Measurements from ENCODE around the gene HNRNPUL2. TPM values are rescaled to one million over a fixed set of nuclear protein-coding genes. Genes with fewer than 3 reads are reported as not detected.
A peak's percentile ranks its signal among the peaks of the same experiment; 100 is the strongest.
"Not testable (repeated sequence)": the region's sequence is repeated elsewhere in the genome, so short reads cannot be mapped to it uniquely, and the experiment has no call there.

The HNRNPUL2 gene
- total RNA-seq, 2 experiments from 2014 or later, result 54.4 to 56.3 TPM

DNA sequence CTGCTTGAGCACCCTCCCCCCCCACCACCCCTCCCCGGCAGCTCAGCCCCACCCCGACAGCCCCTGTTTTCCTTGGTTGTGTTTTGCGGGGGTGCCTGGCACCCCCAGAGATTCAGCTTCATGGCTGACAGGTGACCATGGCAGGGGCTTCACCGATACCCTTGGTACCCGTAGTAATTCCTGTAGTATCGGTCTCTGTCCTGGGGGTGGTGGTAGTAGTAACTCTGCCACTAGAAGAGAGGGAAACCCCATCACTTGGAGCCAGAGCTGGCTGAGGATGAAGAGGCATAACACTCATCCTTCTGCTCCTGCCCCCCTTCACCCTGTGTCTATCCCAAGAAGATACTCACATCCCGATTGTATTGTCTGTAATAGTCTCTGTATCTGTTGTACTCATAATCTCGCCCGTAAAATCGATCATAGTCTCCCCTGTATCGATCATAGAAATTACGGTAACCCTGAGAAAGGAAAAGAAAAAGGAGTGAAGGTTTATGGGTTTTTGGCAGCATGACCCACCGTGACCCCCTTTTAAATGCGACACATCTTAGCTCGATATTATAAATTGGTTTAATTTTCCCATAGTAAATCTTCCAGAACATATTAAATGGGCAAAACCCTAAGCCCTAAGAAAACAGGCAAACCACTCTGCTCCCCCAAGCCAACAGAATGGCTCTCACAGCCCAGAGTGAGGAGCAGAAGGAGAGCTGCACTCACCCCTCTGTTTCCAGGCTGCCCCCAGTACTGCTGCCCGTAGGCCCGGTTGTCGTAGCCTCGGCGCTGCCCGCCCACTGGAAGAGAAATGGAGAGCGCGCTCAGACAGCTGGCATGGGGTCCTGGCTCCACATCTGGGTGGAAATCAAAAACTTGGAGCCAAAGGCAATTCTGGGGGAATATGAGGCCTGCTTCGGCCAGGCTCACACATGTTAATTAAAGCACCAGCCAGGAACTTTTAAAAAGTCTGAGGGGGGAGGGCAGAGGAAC, 11.8 kb downstream of the HNRNPUL2 start:
- Mint-ChIP-seq H3K36me3 (peaks cover 53% of the 10 kb centered on the region), H3K9me3 (no peaks in the 10 kb centered on the region), H3K4me3 (no peak overlapping the region)

DNA sequence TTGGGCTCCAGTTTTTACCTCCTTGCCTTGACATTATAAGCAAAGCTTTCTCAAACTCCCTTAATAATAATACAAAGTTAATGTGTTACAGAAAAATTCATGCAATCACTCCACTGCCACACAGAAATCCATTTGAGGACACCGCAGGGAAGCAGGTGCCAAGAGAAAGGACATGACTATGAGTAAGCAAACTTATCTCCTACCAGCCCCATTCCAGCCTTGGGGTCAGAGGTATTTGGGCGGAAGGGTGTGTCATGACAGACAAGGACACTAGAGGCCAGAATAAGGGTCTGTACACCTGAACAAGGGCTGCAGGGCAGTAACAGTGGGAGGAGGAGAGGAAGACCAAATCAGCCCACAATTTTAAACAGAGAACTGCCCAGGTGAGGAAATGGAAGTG, 13.9 kb downstream of the HNRNPUL2 start:
- no peak overlapping the region for H3K4me3 Mint-ChIP-seq
- peak overlapping the region; percentile 89 for H3K27ac Mint-ChIP-seq
- H3K9me3 Mint-ChIP-seq, result no peaks in the 10 kb centered on the region
- H3K36me3 Mint-ChIP-seq, result peaks cover 54% of the 10 kb centered on the region
- DNase-seq, result no peak
- no peaks in the 10 kb centered on the region for H3K27me3 Mint-ChIP-seq
- H3K4me1 Mint-ChIP-seq, result peaks cover 56% of the 10 kb centered on the region

More for the DNA sequence above, 11.8 kb downstream of the HNRNPUL2 start:
- no peak for DNase-seq
- H3K27ac Mint-ChIP-seq, result peak overlapping the region; percentile 34
- H3K27me3 Mint-ChIP-seq, result no peaks in the 10 kb centered on the region
- peaks cover 49% of the 10 kb centered on the region for H3K4me1 Mint-ChIP-seq

DNA sequence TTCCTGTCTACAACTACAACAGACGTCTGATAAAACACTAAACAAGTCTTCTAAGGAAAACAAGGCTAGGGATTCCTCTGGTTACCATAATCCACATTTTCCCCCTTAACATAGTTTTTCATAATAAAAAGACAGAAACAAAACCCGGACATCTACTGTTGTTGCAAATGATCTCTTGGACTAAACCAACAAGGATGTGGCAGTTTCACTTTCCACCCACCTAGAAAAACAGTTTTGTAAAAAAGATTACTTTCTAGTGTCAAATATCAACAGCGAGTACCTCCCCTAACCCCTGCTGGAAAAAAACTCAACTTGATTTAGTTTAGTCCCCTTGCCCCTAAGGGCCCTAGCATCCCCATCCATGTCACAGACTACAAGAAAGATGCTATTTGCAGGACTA, 14.4 kb downstream of the HNRNPUL2 start:
- H3K4me3 Mint-ChIP-seq, result peak overlapping the region; percentile 5
- peak overlapping the region; percentile 89 for H3K27ac Mint-ChIP-seq
- H3K27me3 Mint-ChIP-seq, result no peaks in the 10 kb centered on the region
- H3K9me3 Mint-ChIP-seq, result no peaks in the 10 kb centered on the region
- DNase-seq, result no peak
- peaks cover 57% of the 10 kb centered on the region for H3K4me1 Mint-ChIP-seq
- H3K36me3 Mint-ChIP-seq, result peaks cover 49% of the 10 kb centered on the region

DNA sequence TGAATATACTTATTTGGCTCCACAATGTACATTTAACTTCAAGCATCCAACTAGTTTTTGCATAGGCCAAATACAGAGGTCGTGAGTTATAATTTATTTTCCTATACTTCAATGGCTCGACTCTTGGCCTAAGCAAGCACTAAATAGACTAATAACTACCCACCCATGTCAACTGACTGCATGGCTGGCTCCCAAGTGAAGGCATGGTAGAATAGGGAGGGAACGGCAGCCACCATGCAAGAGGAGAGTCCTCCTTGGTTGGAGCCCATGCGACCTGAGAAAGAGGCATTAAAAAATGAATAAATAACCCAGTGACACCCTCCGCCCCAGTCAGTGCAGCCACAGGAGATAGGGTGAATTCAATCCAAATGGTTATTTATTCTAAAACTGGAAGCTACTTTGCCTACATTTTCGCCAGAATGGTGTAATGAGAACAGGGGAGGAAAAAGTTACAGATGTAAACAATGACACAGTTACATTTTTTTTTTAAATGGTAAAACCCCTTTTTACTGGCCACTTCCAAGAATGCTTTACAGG, 14.9 kb downstream of the HNRNPUL2 start:
- Mint-ChIP-seq H3K36me3 (peaks cover 50% of the 10 kb centered on the region), H3K27me3 (no peaks in the 10 kb centered on the region), H3K27ac (peak overlapping the region; percentile 89), H3K4me3 (no peak overlapping the region), H3K9me3 (no peaks in the 10 kb centered on the region), H3K4me1 (peaks cover 62% of the 10 kb centered on the region)
- no peak for DNase-seq

DNA sequence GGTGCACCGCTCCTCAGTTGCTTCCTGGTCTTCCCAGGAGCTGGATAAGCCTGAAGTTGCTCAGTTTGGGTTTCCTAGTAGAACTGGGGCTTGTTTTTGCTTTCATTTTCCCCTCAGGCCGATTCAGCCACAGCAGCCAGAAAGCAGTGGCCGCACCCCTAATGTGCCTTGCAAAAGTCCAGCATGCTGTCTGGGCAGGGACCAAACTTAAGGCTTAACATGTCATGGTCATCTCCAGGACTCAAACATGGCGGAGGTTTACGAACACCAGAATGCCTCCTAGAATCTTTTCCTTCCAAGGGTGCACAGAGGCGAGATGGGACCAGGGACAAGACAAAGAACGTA, 17.3 kb downstream of the HNRNPUL2 start:
- H3K4me3 Mint-ChIP-seq, result peak overlapping the region; percentile 94
- no peaks in the 10 kb centered on the region for H3K9me3 Mint-ChIP-seq
- peak overlapping the region; percentile 98 for H3K27ac Mint-ChIP-seq
- DNase-seq, result peak; percentile 16
- peaks cover 66% of the 10 kb centered on the region for H3K4me1 Mint-ChIP-seq
- peaks cover 45% of the 10 kb centered on the region for H3K36me3 Mint-ChIP-seq
- no peaks in the 10 kb centered on the region for H3K27me3 Mint-ChIP-seq

DNA sequence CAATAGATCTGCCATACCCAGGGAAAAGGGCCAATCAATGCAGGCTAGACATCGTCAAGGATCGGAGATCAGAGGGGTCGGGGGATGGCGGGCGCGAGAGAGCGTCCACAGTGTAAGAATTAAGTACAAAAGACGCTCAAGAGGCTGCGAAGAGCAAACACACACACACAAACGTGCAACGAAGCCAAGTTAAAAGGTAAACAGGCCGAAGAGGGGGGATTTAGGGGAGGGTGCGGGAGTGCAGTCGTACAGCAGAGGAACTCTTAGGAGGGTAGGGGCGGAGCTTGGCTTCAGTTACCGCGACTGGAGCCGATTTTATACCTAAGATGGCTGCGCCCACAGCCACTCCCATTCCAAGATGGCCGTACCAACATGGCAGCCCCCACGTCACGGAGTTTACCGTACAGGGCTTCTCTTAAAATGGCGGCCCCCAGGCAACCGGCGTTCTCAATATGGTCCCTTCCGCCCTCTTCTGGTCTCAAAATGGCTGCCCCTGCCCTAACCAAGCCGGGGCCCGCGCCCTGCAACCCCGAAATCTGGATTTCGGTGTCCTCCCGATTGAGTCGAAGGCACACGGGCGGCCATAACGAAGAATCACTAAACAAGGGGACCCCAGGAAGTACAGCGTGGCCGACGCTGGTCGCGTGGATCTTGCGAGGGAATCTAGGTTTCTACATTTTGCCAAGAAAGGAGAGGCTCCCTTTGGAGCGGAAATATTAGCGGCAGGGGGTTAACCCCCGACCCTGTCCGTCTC, 17.8 kb downstream of the HNRNPUL2 start:
- H3K9me3 Mint-ChIP-seq, result no peaks in the 10 kb centered on the region
- H3K4me3 Mint-ChIP-seq, result peak overlapping the region; percentile 94
- DNase-seq, result peak; percentile 93
- H3K27me3 Mint-ChIP-seq, result no peaks in the 10 kb centered on the region
- H3K4me1 Mint-ChIP-seq, result peaks cover 62% of the 10 kb centered on the region
- H3K27ac Mint-ChIP-seq, result peak overlapping the region; percentile 98
- H3K36me3 Mint-ChIP-seq, result peaks cover 46% of the 10 kb centered on the region

DNA sequence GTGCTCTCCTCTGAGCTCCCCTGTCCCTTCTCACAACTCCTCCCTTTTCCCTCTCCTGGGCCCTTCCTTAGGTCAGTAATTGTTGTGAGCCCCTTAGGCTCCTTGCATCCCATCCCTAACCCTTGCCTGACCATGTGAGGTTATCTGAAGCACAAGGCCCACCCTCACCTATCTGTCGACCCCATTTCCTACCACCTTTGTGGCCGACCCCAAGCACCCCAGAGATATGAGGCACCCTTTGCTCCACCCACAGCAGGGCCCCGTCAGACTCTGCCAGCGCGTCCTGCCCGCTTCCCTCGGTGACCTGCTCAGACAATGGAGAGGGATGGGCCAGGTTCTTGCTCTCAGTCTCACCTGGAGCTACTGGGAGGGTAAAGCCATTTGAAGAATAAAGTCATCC, 18.5 kb downstream of the HNRNPUL2 start:
- Mint-ChIP-seq H3K9me3 (no peaks in the 10 kb centered on the region), H3K4me1 (peaks cover 57% of the 10 kb centered on the region), H3K36me3 (peaks cover 41% of the 10 kb centered on the region), H3K27me3 (no peaks in the 10 kb centered on the region), H3K4me3 (peak overlapping the region; percentile 94), H3K27ac (peak overlapping the region; percentile 98)
- peak; percentile 56 for DNase-seq

DNA sequence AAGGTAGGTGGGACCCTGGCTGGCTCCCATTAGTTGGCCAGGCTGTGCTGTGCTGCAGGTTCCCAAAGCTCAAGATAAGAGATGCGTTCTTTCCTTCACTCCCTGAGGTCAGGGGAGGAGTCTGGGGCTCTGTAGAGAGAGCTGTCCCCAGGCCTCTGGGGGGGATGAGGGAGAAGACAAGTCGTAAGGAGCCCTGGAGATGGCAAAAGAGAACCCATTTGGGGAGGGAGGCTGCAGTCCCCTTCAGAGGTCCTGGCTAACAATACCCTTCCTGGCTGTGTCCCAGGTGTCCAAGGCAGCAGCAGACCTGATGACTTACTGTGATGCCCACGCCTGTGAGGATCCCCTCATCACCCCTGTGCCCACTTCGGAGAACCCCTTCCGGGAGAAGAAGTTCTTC, 18.9 kb downstream of the HNRNPUL2 start:
- Mint-ChIP-seq H3K4me3 (peak overlapping the region; percentile 94), H3K36me3 (peaks cover 39% of the 10 kb centered on the region), H3K4me1 (peaks cover 53% of the 10 kb centered on the region), H3K9me3 (no peaks in the 10 kb centered on the region), H3K27ac (peak overlapping the region; percentile 98), H3K27me3 (no peaks in the 10 kb centered on the region)
- DNase-seq, result no peak

DNA sequence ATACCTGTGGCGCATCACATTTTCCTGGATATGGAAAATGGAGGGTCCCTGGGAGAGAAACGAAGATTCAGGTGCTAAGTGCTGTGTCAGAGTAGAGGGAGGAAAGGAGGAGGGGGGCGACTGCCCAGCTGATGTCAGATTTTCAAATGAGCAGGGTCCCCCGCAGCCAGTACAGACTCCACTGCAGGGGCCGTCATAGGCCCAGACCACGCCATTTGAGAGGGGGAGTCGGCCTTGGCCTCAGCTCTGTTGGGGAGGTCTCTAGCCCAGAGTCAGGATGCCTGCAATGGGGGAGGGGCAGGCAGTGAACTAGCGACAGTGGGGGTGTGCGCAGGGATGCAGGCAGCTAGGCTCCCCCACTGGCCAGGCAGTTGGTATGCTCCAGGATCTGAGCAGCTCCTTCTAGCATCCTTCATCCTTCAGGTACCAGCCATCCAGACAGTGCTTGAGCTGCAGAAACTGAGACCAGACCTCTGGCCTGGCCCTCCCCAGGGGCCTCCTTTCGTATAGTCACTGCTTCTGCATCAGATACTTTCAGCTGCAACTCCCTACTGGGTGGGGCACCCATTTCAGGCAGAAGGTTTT, 19.9 kb downstream of the HNRNPUL2 start, which contains the start of the genes BSCL2 and GNG3:
Gene BSCL2 (minus strand): TSS at position 148 of the 585 bp plus-strand sequence. CDS start 229 bp downstream, outside the sequence.
Gene GNG3 (plus strand): TSS at position 400 of the 585 bp plus-strand sequence. CDS start 620 bp downstream, outside the sequence.
- Mint-ChIP-seq H3K9me3 (no peaks in the 10 kb centered on the region), H3K27me3 (no peaks in the 10 kb centered on the region), H3K27ac (peak within 1 kb of the TSS; percentile 98), H3K36me3 (peaks cover 36% of the 10 kb centered on the region), H3K4me3 (peak within 1 kb of the TSS; percentile 94), H3K4me1 (peaks cover 43% of the 10 kb centered on the region)
- DNase-seq, result no peak

DNA sequence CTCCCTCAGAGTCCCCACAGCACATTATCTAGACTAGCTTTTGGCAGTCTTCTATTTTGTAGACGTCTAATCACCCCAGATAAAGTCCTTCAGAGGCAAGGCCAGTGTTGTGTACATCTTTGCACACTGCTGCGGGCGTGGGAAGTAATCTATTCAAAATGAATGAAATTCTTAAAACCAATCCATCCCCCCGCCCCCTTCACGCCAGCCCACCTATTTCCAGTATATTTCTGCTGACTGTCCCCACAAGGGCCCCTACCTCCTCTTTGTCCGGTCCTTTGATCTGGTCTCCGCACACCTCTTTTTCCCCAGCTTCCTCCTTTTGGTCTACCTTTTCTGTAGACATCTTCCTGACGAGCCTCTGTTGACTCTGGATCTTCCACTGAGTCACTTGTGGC, 20.4 kb downstream of the HNRNPUL2 start:
- no peaks in the 10 kb centered on the region for H3K27me3 Mint-ChIP-seq
- H3K27ac Mint-ChIP-seq, result no peak overlapping the region
- H3K9me3 Mint-ChIP-seq, result no peaks in the 10 kb centered on the region
- peaks cover 39% of the 10 kb centered on the region for H3K4me1 Mint-ChIP-seq
- no peak for DNase-seq
- peak overlapping the region; percentile 56 for H3K4me3 Mint-ChIP-seq
- peaks cover 37% of the 10 kb centered on the region for H3K36me3 Mint-ChIP-seq

DNA sequence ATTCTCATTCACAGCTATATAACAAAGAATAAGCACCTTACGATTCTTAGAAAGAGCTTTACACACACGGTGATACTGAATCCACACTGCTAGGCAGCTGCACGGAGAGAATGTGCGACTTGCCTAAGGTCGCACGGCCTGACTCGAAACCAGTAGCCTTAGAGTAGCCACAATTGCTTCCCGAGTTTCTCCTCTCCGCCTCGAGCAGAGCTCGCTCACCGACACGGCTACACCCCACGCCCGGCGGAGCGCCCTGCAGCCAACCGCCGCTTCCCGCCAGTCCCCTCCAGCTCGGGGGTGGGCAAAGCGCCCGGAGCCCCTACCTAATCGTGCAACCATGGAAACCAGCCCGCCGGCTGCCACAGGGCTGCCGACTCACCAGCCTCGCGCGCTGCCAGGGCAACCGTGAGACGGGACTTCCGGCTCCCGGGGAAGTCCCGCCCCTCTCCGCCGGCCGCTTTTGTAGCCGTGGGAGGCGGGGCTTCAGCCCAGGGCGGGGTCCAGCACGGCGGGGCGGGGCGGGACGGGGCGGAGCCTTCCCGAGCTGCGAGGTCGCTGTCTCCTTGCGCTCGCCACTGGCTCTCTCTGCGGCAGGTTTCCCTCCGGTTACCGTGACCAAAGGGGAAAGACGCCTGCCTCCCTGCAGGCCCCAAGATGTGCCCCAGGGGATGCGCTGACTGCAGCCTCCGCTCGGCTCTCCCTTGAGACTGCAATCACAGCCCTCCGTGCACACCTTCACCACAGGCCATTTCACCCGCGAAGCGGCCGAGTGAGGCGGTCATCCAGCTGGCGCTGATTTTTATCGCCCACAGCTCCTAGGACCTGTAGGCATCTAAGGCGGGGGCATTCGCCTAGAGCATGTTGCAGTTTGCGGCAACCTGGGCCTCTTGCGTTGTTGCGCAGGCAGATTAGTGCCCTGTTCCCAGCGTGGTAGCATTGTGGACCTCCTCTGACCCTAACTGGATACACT, 21.1 kb downstream of the HNRNPUL2 start:
- peak overlapping the region; percentile 85 for H3K4me3 Mint-ChIP-seq
- H3K27ac Mint-ChIP-seq, result peak overlapping the region; percentile 76
- peaks cover 35% of the 10 kb centered on the region for H3K36me3 Mint-ChIP-seq
- no peaks in the 10 kb centered on the region for H3K27me3 Mint-ChIP-seq
- no peaks in the 10 kb centered on the region for H3K9me3 Mint-ChIP-seq
- peaks cover 39% of the 10 kb centered on the region for H3K4me1 Mint-ChIP-seq
- DNase-seq, result peak; percentile 94

DNA sequence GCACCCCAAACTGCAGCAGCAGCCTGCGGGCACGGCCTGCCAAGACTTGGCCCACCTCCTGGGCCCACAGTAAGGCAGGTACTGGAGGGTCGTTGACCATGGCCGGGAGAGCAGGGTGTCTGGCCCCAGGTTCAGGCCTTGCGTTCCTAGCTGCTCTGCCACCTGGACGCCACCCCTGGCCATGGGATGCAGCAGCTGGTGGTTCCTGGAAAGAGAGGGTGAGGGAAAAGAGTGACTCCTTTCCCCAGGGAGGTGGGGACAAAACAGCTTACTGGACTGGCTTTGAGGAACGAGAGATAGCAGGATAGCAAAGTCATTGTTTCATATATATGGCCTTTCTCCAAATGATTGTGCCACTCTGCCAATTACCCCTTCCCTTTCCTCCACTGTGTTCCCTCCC, 21.8 kb downstream of the HNRNPUL2 start:
- peaks cover 27% of the 10 kb centered on the region for H3K36me3 Mint-ChIP-seq
- peak overlapping the region; percentile 76 for H3K27ac Mint-ChIP-seq
- peaks cover 39% of the 10 kb centered on the region for H3K4me1 Mint-ChIP-seq
- H3K27me3 Mint-ChIP-seq, result no peaks in the 10 kb centered on the region
- H3K9me3 Mint-ChIP-seq, result no peaks in the 10 kb centered on the region
- peak overlapping the region; percentile 85 for H3K4me3 Mint-ChIP-seq
- no peak for DNase-seq

DNA sequence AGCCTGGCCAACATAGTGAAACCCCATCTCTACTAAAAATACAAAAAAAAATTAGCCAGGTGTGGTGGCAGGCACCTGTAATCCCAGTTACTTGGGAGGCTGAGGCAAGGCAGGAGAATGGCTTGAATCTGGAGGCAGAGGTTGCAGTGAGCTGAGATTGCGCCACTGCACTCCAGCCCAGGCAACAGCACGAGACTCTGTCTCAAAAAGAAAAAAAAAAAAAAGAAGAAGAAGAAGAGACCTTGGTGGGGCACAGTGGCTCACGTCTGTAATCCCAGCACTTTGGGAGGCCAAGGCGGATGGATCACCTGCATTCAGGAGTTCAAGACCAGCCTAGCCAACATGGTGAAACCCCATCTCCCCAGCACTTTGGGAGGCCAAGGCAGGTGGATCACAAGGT, 23.3 kb downstream of the HNRNPUL2 start:
- not testable (repeated sequence) for H3K27ac Mint-ChIP-seq, H3K27me3 Mint-ChIP-seq, H3K4me3 Mint-ChIP-seq, H3K9me3 Mint-ChIP-seq, DNase-seq
- Mint-ChIP-seq H3K36me3 (peaks cover 16% of the 10 kb centered on the region), H3K4me1 (peaks cover 28% of the 10 kb centered on the region)

DNA sequence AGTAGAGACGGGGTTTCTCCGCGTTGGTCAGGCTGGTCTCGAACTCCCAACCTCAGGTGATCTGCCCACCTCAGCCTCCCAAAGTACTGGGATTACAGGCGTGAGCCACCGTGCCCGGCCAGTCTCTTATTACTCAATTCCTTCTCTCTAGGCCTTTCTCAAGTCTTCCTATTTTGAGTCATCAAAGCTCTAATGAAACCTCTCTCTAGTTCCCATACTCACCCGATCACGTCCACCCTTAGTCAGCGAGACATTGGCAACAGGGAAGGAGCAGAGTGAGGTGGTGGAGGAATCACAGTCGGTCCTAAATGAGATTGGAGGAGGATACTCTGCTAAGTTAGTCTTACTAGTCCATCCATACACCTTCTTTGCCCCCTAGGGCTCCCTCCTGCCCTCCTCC, 25.0 kb downstream of the HNRNPUL2 start:
- no peak for DNase-seq
- Mint-ChIP-seq H3K36me3 (peaks cover 13% of the 10 kb centered on the region), H3K9me3 (no peaks in the 10 kb centered on the region), H3K27me3 (no peaks in the 10 kb centered on the region), H3K4me1 (peaks cover 12% of the 10 kb centered on the region), H3K27ac (no peak overlapping the region), H3K4me3 (no peak overlapping the region)

Measured in activated naive CD8-positive, alpha-beta T cell treated with anti-CD3 and anti-CD28 coated beads for 36 hours (primary cell).